SK-N-SH treated with all-trans-retinoic acid at 6 μM for 48 hours (cell line): Measurements from ENCODE around the gene MMEL1.

Source experiments
- ATAC-seq: fragments of 200-7000 bp; cut with Tn5 transposase; 3 replicates; pipeline ENCODE4 v1.9.1; 2020; ENCODE audit warnings: mild to moderate bottlenecking, moderate library complexity
- ARNTL ChIP-seq: fragments of 450-650 bp; formaldehyde crosslinking; IDR thresholded peaks from 2 replicates; pipeline ENCODE4 v1.5.0; 2020; ENCODE audit warnings: low read depth, mild to moderate bottlenecking, moderate library complexity, borderline replicate concordance
- BACH2 ChIP-seq: fragments of 250-450 bp; sonication (Bioruptor Pico); IDR thresholded peaks from 2 replicates; pipeline ENCODE4 v1.9.0; 2021; ENCODE audit warnings: mild to moderate bottlenecking, borderline replicate concordance
- CREB5 ChIP-seq: fragments of 250-450 bp; sonication (Bioruptor Pico); IDR thresholded peaks from 2 replicates; pipeline ENCODE4 v1.5.1; 2020; ENCODE audit warnings: low read depth, mild to moderate bottlenecking, moderate library complexity
- CSDC2 ChIP-seq: fragments of 250-450 bp; sonication (Bioruptor Pico); IDR thresholded peaks from 2 replicates; pipeline ENCODE4 v1.5.0; 2020; ENCODE audit warnings: mild to moderate bottlenecking, moderate library complexity
- CSRNP3 ChIP-seq: fragments of 250-450 bp; sonication (Bioruptor Pico); IDR thresholded peaks from 2 replicates; pipeline ENCODE4 v1.5.1; 2021; ENCODE audit warnings: mild to moderate bottlenecking, moderate library complexity
- ESRRG ChIP-seq: fragments of 250-450 bp; sonication (Bioruptor Pico); IDR thresholded peaks from 2 replicates; pipeline ENCODE4 v1.6.1; 2021; ENCODE audit warnings: mild to moderate bottlenecking
- GLIS3 ChIP-seq: fragments of 250-450 bp; sonication (Bioruptor Pico); IDR thresholded peaks from 2 replicates; pipeline ENCODE4 v1.5.0; 2020; ENCODE audit warnings: mild to moderate bottlenecking, moderate library complexity
- ISL1 ChIP-seq: fragments of 250-450 bp; sonication (Bioruptor Pico); IDR thresholded peaks from 2 replicates; pipeline ENCODE4 v2.1.2; 2022; ENCODE audit warnings: mild to moderate bottlenecking, moderate library complexity
- OSR1 ChIP-seq: fragments of 250-450 bp; sonication (Bioruptor Pico); IDR thresholded peaks from 2 replicates; pipeline ENCODE4 v1.8.0; 2022; ENCODE audit warnings: moderate library complexity, mild to moderate bottlenecking, inconsistent platforms
- PATZ1 ChIP-seq: fragments of 250-450 bp; sonication (Bioruptor Pico); IDR thresholded peaks from 2 replicates; pipeline ENCODE4 v1.8.0; 2020; ENCODE audit warnings: mild to moderate bottlenecking, moderate library complexity, borderline replicate concordance
- POU6F1 ChIP-seq: fragments of 250-450 bp; sonication (Bioruptor Pico); IDR thresholded peaks from 2 replicates; pipeline ENCODE4 v1.8.0; 2021; ENCODE audit warnings: low read depth, mild to moderate bottlenecking, moderate library complexity, borderline replicate concordance
- SNAI2 ChIP-seq: fragments of 250-450 bp; sonication (Bioruptor Pico); IDR thresholded peaks from 2 replicates; pipeline ENCODE4 v1.5.0; 2020; ENCODE audit warnings: mild to moderate bottlenecking, moderate library complexity
- TCF4 ChIP-seq: fragments of 250-450 bp; sonication (Bioruptor Pico); IDR thresholded peaks from 2 replicates; pipeline ENCODE4 v1.8.0; 2021; ENCODE audit warnings: mild to moderate bottlenecking, moderate library complexity, borderline replicate concordance
- TOX ChIP-seq: fragments of 250-450 bp; sonication (Bioruptor Pico); IDR thresholded peaks from 2 replicates; pipeline ENCODE4 v1.8.0; 2021; ENCODE audit warnings: mild to moderate bottlenecking, moderate library complexity, borderline replicate concordance
- ZFP30 ChIP-seq: fragments of 450-650 bp; formaldehyde crosslinking; IDR thresholded peaks from 2 replicates; pipeline ENCODE4 v1.5.0; 2022; ENCODE audit warnings: mild to moderate bottlenecking, moderate library complexity
- ZNF565 ChIP-seq: fragments of 450-650 bp; formaldehyde crosslinking; conservative IDR thresholded peaks from 2 replicates; pipeline ENCODE4 v1.5.0; 2020; ENCODE audit warnings: low read depth, mild to moderate bottlenecking, moderate library complexity
- ZNF70 ChIP-seq: fragments of 450-650 bp; formaldehyde crosslinking; IDR thresholded peaks from 2 replicates; pipeline ENCODE4 v1.5.0; 2020; ENCODE audit warnings: mild to moderate bottlenecking, moderate library complexity
- ZNF8 ChIP-seq: fragments of 450-650 bp; formaldehyde crosslinking; IDR thresholded peaks from 2 replicates; pipeline ENCODE4 v1.5.0; 2020; ENCODE audit warnings: mild to moderate bottlenecking, moderate library complexity

Gene MMEL1

GRCh38 chr1:2541619-2542245, 91.1 kb downstream of the MMEL1 start:
- ATAC-seq = no peak
- TF ChIP-seq BACH2 (CRISPR knock-in tag) = no peak
- no peak for TF ChIP-seq ZFP30 (CRISPR knock-in tag)
- no peak for TF ChIP-seq PATZ1 (CRISPR knock-in tag)
- TF ChIP-seq TCF4 (CRISPR knock-in tag) = no peak

GRCh38 chr1:2540816-2541492, 91.9 kb downstream of the MMEL1 start:
- no peak for TF ChIP-seq ISL1 (CRISPR knock-in tag)
- no peak for TF ChIP-seq CREB5 (CRISPR knock-in tag)
- no peak for TF ChIP-seq ZFP30 (CRISPR knock-in tag)
- TF ChIP-seq GLIS3 (CRISPR knock-in tag) = no peak
- TF ChIP-seq CSDC2 = no peak
- no peak for TF ChIP-seq TOX (CRISPR knock-in tag)
- no peak for TF ChIP-seq ESRRG (CRISPR knock-in tag)
- no peak for TF ChIP-seq ZNF70 (CRISPR knock-in tag)
- no peak for TF ChIP-seq OSR1 (CRISPR knock-in tag)
- TF ChIP-seq SNAI2 (CRISPR knock-in tag) = no peak
- no peak for TF ChIP-seq BACH2 (CRISPR knock-in tag)
- no peak for TF ChIP-seq ZNF8 (CRISPR knock-in tag)
- no peak for TF ChIP-seq ZNF565 (CRISPR knock-in tag)
- no peak for TF ChIP-seq POU6F1 (CRISPR knock-in tag)
- no peak for TF ChIP-seq CSRNP3
- TF ChIP-seq ARNTL (CRISPR knock-in tag) = no peak

More at GRCh38 chr1:2540816-2541492, 91.9 kb downstream of the MMEL1 start:
- ATAC-seq = no peak
